Stomach smooth muscle (tissue), 2 donors: Measurements from ENCODE around the gene KRTAP4-6.
"Not testable (repeated sequence)": the region's sequence is repeated elsewhere in the genome, so short reads cannot be mapped to it uniquely, and the experiment has no call there.

Experiments
- H3K27ac ChIP-seq: one replicate; pipeline ENCODE4 v1.7.0; 2013; ENCODE audit warnings: mild to moderate bottlenecking, low read length, inconsistent platforms
- H3K27me3 ChIP-seq, 2 donors: one replicate each; pipeline ENCODE4 v1.7.0; 2013; ENCODE audit warnings: low read length in 2 of 2; ENCODE audit not compliant: insufficient read depth in 2 of 2, control insufficient read depth in 1 of 2
- H3K36me3 ChIP-seq, 2 donors: one replicate each; pipeline ENCODE4 v1.7.0; 2013; ENCODE audit warnings: low read length in 2 of 2; ENCODE audit not compliant: control insufficient read depth in 2 of 2, insufficient read depth in 2 of 2
- H3K4me1 ChIP-seq: one replicate; pipeline ENCODE4 v1.7.0; 2013; ENCODE audit warnings: low read length; ENCODE audit not compliant: control insufficient read depth, insufficient read depth
- H3K4me3 ChIP-seq, 2 donors: one replicate each; pipeline ENCODE4 v1.7.0; 2013; ENCODE audit warnings: low read length in 2 of 2
- H3K9ac ChIP-seq, 2 donors: one replicate each; pipeline ENCODE4 v1.7.0; 2013; ENCODE audit warnings: low read length in 2 of 2, mild to moderate bottlenecking in 1 of 2
- H3K9me3 ChIP-seq, 2 donors: one replicate each; pipeline ENCODE4 v1.7.0; 2013; ENCODE audit warnings: low read length in 2 of 2; ENCODE audit not compliant: control insufficient read depth in 2 of 2
- donor health status: healthy.
- donor health status: Pancreatic carcinoma.

KRTAP4-6 gene

GRCh38 chr17:41168121-41168520, 27.8 kb upstream of the KRTAP4-6 start, which contains the start of gene KRTAP4-3:
KRTAP4-3 (minus strand) TSS chr17:41168221; CDS start chr17:41168172, 49 bp downstream.
- Histone ChIP-seq H3K9me3 (no peaks in the 10 kb centered on the region), H3K9ac (no peak within 1 kb of the TSS), H3K27ac (no peak within 1 kb of the TSS), H3K27me3 (no peaks in the 10 kb centered on the region), H3K4me1 (no peaks in the 10 kb centered on the region), H3K36me3 (no peaks in the 10 kb centered on the region), H3K4me3 (no peak within 1 kb of the TSS)

- no peaks in the 10 kb centered on the region for H3K9me3 ChIP-seq
- H3K9ac ChIP-seq: no peak overlapping the region
- no peaks in the 10 kb centered on the region for H3K36me3 ChIP-seq
- H3K27me3 ChIP-seq: no peaks in the 10 kb centered on the region
- no peaks in the 10 kb centered on the region for H3K4me1 ChIP-seq
- H3K4me3 ChIP-seq: no peak overlapping the region
- H3K27ac ChIP-seq: no peak overlapping the region
Observed at GRCh38 chr17:41167561-41167960, 27.2 kb upstream of the KRTAP4-6 start.

GRCh38 chr17:41163828-41164227, 23.5 kb upstream of the KRTAP4-6 start:
- H3K27me3 ChIP-seq: peaks cover 0 to 2% of the 10 kb centered on the region in 2 donors
- no peaks in the 10 kb centered on the region for H3K36me3 ChIP-seq
- H3K4me1 ChIP-seq: no peaks in the 10 kb centered on the region
- H3K4me3 ChIP-seq: no peak overlapping the region
- no peaks in the 10 kb centered on the region for H3K9me3 ChIP-seq
- no peak overlapping the region for H3K27ac ChIP-seq
- H3K9ac ChIP-seq: no peak overlapping the region

GRCh38 chr17:41160648-41161047, 20.3 kb upstream of the KRTAP4-6 start, which contains the start of gene KRTAP4-4:
KRTAP4-4 (minus strand) TSS chr17:41160748; CDS start chr17:41160691, 57 bp downstream.
- Histone ChIP-seq H3K36me3 (no peaks in the 10 kb centered on the region), H3K27me3 (peaks cover 0 to 2% of the 10 kb centered on the region in 2 donors), H3K4me1 (no peaks in the 10 kb centered on the region), H3K4me3 (no peak within 1 kb of the TSS), H3K27ac (no peak within 1 kb of the TSS), H3K9ac (no peak within 1 kb of the TSS), H3K9me3 (no peaks in the 10 kb centered on the region)

GRCh38 chr17:41160190-41160589, 19.8 kb upstream of the KRTAP4-6 start:
- H3K9me3 ChIP-seq, H3K27ac ChIP-seq, H3K36me3 ChIP-seq, H3K4me1 ChIP-seq, H3K27me3 ChIP-seq, H3K4me3 ChIP-seq, H3K9ac ChIP-seq: not testable (repeated sequence)

GRCh38 chr17:41153856-41154255, 13.5 kb upstream of the KRTAP4-6 start:
- H3K4me3 ChIP-seq: no peak overlapping the region
- no peaks in the 10 kb centered on the region for H3K36me3 ChIP-seq
- no peak overlapping the region for H3K27ac ChIP-seq
- no peaks in the 10 kb centered on the region for H3K4me1 ChIP-seq
- no peak overlapping the region for H3K9ac ChIP-seq
- no peaks in the 10 kb centered on the region for H3K27me3 ChIP-seq
- no peaks in the 10 kb centered on the region for H3K9me3 ChIP-seq

- Histone ChIP-seq H3K27me3 (no peaks in the 10 kb centered on the region), H3K4me3 (no peak overlapping the region), H3K36me3 (no peaks in the 10 kb centered on the region), H3K4me1 (no peaks in the 10 kb centered on the region), H3K9ac (no peak overlapping the region), H3K9me3 (no peaks in the 10 kb centered on the region), H3K27ac (no peak overlapping the region)
Observed at GRCh38 chr17:41151525-41151924, 11.2 kb upstream of the KRTAP4-6 start.

GRCh38 chr17:41150026-41150425, 9.7 kb upstream of the KRTAP4-6 start:
- Histone ChIP-seq H3K27me3 (no peaks in the 10 kb centered on the region), H3K4me3 (no peak overlapping the region), H3K4me1 (no peaks in the 10 kb centered on the region), H3K27ac (no peak overlapping the region), H3K36me3 (no peaks in the 10 kb centered on the region), H3K9ac (no peak overlapping the region), H3K9me3 (no peaks in the 10 kb centered on the region)

- H3K4me3 ChIP-seq: no peak within 1 kb of the TSS
- H3K36me3 ChIP-seq: no peaks in the 10 kb centered on the region
- no peak within 1 kb of the TSS for H3K27ac ChIP-seq
- no peaks in the 10 kb centered on the region for H3K4me1 ChIP-seq
- H3K9ac ChIP-seq: no peak within 1 kb of the TSS
- H3K9me3 ChIP-seq: no peaks in the 10 kb centered on the region
- H3K27me3 ChIP-seq: no peaks in the 10 kb centered on the region
Observed at GRCh38 chr17:41149652-41149985, 9.3 kb upstream of the KRTAP4-6 start, which contains the start of gene KRTAP4-5. KRTAP4-5 (minus strand) TSS chr17:41149825; CDS start chr17:41149767, 58 bp downstream.

- H3K36me3 ChIP-seq, H3K4me1 ChIP-seq, H3K27ac ChIP-seq, H3K9me3 ChIP-seq, H3K27me3 ChIP-seq, H3K9ac ChIP-seq, H3K4me3 ChIP-seq: not testable (repeated sequence)
Observed at GRCh38 chr17:41148971-41149651, 8.8 kb upstream of the KRTAP4-6 start.

GRCh38 chr17:41147531-41148204, 7.3 kb upstream of the KRTAP4-6 start:
- H3K9me3 ChIP-seq: peaks cover 4 to 5% of the 10 kb centered on the region in 2 donors
- H3K27me3 ChIP-seq: no peaks in the 10 kb centered on the region
- H3K27ac ChIP-seq: no peak overlapping the region
- no peaks in the 10 kb centered on the region for H3K4me1 ChIP-seq
- no peaks in the 10 kb centered on the region for H3K36me3 ChIP-seq
- no peak overlapping the region for H3K4me3 ChIP-seq
- H3K9ac ChIP-seq: no peak overlapping the region
